ENCODE measurements around the gene CFAP20DC. TPM values are rescaled to one million over a fixed set of nuclear protein-coding genes. Genes with fewer than 3 reads are reported as not detected.
"Not testable (repeated sequence)": the region's sequence is repeated elsewhere in the genome, so short reads cannot be mapped to it uniquely, and the experiment has no call there.

CFAP20DC gene
- total RNA-seq, 6 donors from 2014 or later = 0.30 to 4.3 (median 0.37) TPM; not detected in 1

DNA sequence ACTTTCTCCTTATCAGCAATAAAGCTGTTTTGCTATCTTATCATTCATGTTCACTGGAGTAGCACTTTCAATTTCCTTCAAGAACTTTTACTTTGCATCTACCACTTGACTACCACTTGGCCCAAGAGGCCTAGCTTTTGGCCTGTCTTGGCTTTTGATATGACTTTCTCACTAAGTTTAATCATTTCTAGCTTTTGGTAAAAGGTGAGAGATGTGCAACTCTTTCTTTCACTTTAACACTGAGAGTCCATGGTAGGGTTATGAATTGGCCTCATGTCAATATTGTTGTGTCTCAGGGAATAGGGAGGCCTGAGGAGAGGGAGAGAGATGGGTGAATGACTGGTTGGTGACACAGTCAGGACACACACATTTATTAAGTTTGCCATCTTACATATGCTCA, 352.3 kb downstream of the CFAP20DC start:
- DNase-seq = no peak
- Histone ChIP-seq H3K4me3 (no peak overlapping the region), H3K9me3 (no peaks in the 10 kb centered on the region), H3K4me1 (peaks cover 0 to 3% (median 0%) of the 10 kb centered on the region in 4 donors), H3K36me3 (no peaks in the 10 kb centered on the region), H3K27ac (no peak overlapping the region), H3K27me3 (no peaks in the 10 kb centered on the region)
- no peak for ATAC-seq (ENCODE audit: low FRiP score in 2 of 2)
- TF ChIP-seq EP300 (IDR thresholded peaks at IDR 0.05) = no peak
- no peak for TF ChIP-seq POLR2A (IDR thresholded peaks at IDR 0.05)
- TF ChIP-seq, protein P1, sequence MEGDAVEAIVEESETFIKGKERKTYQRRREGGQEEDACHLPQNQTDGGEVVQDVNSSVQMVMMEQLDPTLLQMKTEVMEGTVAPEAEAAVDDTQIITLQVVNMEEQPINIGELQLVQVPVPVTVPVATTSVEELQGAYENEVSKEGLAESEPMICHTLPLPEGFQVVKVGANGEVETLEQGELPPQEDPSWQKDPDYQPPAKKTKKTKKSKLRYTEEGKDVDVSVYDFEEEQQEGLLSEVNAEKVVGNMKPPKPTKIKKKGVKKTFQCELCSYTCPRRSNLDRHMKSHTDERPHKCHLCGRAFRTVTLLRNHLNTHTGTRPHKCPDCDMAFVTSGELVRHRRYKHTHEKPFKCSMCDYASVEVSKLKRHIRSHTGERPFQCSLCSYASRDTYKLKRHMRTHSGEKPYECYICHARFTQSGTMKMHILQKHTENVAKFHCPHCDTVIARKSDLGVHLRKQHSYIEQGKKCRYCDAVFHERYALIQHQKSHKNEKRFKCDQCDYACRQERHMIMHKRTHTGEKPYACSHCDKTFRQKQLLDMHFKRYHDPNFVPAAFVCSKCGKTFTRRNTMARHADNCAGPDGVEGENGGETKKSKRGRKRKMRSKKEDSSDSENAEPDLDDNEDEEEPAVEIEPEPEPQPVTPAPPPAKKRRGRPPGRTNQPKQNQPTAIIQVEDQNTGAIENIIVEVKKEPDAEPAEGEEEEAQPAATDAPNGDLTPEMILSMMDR (IDR thresholded peaks at IDR 0.05) = no peak
- no peak for TF ChIP-seq POLR2AphosphoS5 (IDR thresholded peaks at IDR 0.05)

DNA sequence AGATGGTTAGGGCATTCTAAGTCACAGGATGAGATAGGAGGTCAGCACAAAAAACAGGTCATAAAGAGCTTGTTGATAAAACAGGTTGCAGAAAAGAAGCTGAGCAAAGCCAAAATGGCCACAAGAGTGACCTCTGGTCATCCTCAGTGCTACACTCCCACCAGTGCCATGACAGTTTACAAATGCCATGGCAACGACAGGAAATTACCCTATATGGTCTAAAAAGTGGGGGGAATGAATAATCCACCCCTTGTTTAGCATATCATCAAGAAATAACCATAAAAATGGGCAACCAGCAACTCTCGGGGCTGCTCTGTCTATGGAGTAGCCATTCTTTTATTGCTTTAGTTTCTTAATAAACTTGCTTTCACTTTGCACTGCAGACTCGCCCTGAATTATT, 353.0 kb downstream of the CFAP20DC start:
- not testable (repeated sequence) for DNase-seq; H3K9me3 ChIP-seq; H3K36me3 ChIP-seq; ATAC-seq (ENCODE audit: low FRiP score in 2 of 2); H3K4me3 ChIP-seq; H3K27ac ChIP-seq; H3K27me3 ChIP-seq; H3K4me1 ChIP-seq
- WGBS, 2 donors = 85 to 90% methylated on average over 3 of the region's 3 CpGs

DNA sequence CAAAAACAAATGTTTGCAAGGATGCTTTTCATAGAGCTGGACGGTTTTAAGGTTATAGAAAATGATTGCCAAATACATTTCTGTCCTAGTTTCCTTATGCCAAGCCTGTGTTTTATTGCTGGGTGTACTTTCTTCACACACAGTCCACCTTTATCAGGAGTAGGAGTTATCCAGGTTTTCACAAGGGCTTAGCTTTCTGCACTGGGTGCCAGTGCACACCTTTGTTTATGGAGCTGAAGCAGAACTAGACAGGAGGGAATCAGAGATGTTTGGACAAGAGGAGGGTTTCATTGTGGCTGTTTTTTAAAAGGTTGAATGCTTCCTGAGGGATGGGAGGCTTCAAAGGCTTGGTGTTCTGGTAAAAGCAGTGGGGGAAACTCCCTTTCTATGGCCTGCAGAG, 353.7 kb downstream of the CFAP20DC start:
- DNase-seq = no peak
- TF ChIP-seq, protein P1 (IDR thresholded peaks at IDR 0.05) = no peak
- TF ChIP-seq EP300 (IDR thresholded peaks at IDR 0.05) = no peak
- TF ChIP-seq POLR2AphosphoS5 (IDR thresholded peaks at IDR 0.05) = no peak
- TF ChIP-seq POLR2A (IDR thresholded peaks at IDR 0.05) = no peak

DNA sequence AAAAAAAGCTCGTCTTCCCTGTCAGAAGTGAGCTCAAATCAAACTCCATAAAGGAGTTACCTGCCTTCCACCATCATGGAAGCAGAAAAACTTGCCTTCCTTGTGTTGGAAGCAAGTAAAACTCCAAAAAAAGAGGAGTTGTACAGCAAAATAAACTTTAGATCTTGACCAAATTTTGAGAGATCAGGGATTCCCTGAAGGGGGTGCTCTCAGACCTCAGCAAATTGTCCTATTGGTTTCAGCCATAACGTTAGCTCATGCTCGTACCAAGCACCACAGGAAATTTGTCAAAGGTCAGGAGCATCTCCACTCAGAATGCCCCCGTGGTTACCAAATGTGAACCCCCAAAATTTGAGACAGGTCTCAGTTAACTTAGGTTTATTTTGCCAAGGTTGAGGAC, 354.5 kb downstream of the CFAP20DC start:
- not testable (repeated sequence) for ATAC-seq (ENCODE audit: low FRiP score in 2 of 2)
- 85 to 87% methylated on average over 4 of the region's 4 CpGs for WGBS, 2 donors

More for the DNA sequence above, 353.7 kb downstream of the CFAP20DC start:
- no peak for ATAC-seq (ENCODE audit: low FRiP score in 2 of 2)
- WGBS, 2 donors = 61 to 67% methylated on average over 1 of the region's 1 CpG
- no peaks in the 10 kb centered on the region for H3K36me3 ChIP-seq
- H3K4me1 ChIP-seq = peaks cover 0 to 3% (median 0%) of the 10 kb centered on the region in 4 donors
- no peak overlapping the region for H3K27ac ChIP-seq
- no peak overlapping the region for H3K4me3 ChIP-seq
- H3K27me3 ChIP-seq = no peaks in the 10 kb centered on the region
- H3K9me3 ChIP-seq = peaks cover 0 to 9% (median 8%) of the 10 kb centered on the region in 4 donors

DNA sequence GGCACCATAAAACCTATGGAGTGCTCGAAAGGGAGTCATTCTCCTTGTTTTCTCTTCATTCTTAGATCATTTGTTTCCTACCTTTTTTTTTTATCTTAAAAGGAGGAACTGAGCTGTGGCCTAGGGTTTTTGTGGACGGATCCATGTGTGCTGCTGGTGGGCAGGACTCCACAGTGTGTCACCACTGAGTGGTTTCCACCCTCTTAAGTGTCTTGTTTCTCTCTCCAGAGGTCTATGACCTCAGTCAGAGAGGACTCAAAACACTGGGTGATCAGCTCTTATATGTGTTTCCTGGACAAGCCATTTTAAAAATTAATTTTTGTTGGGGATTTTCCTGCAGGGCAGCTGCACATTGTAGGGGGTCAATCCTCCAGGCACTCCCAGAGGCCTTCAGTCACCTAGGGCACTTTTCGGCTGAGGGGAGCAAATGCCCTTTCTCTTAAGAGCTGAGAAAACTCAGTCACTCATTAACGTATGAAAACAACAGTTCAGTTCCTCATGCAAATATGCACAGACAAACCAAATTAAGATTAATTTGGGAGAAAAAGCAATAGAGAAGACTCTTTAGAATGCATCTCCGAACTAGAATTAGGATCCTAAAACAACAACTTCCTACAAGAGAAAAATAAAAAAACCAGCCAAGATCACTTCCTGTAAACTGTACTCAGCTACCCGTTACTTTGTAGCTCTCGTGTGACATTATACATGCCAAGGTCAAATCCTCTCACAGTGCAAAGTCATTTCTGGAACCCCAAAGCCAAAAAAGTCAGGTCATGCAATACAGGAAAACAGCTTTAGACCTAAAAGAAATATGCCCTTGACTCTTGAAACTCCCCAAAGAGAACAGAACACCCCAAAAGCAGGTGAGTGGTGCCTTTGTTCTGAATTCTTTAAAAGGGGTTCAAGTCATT, 355.6 kb downstream of the CFAP20DC start:
- DNase-seq (no peak), ATAC-seq (ENCODE audit: low FRiP score in 2 of 2) (no peak)
- WGBS, 2 donors = 46 to 54% methylated on average over 7 of the region's 7 CpGs
- TF ChIP-seq POLR2AphosphoS5 (IDR thresholded peaks at IDR 0.05) (no peak), EP300 (IDR thresholded peaks at IDR 0.05) (no peak), POLR2A (IDR thresholded peaks at IDR 0.05) (no peak)
- TF ChIP-seq, protein P1 (IDR thresholded peaks at IDR 0.05) = no peak
- no peaks in the 10 kb centered on the region for H3K36me3 ChIP-seq
- H3K4me1 ChIP-seq = peaks cover 0 to 3% (median 0%) of the 10 kb centered on the region in 4 donors
- no peak overlapping the region for H3K4me3 ChIP-seq
- no peaks in the 10 kb centered on the region for H3K27me3 ChIP-seq
- H3K27ac ChIP-seq = no peak overlapping the region
- H3K9me3 ChIP-seq = peaks cover 0 to 9% (median 8%) of the 10 kb centered on the region in 4 donors

More for the DNA sequence above, 354.5 kb downstream of the CFAP20DC start:
- H3K27me3 ChIP-seq, H3K36me3 ChIP-seq, H3K9me3 ChIP-seq, H3K27ac ChIP-seq, H3K4me1 ChIP-seq, H3K4me3 ChIP-seq, DNase-seq: not testable (repeated sequence)

DNA sequence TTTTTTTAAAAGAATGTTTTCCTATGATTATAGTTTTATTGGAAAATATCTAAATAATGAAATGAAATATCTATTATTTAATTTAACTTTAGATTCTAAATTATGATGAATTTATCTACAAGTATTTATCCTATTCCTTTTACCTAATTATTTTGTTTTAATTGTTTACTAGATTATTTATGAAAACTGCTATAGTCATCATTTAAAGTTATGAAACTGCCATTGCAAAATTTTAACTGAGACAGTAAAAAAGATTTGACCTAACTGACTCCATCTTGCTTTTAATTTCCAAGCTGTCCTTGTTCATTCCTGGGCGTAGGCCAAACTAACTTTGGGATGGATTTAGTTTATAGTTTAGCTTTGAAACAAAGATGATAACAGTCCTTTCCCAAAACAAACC, 357.3 kb downstream of the CFAP20DC start:
- WGBS, 2 donors = 86 to 94% methylated on average over 1 of the region's 1 CpG
- H3K4me1 ChIP-seq = peaks cover 0 to 3% (median 0%) of the 10 kb centered on the region in 4 donors
- no peak overlapping the region for H3K27ac ChIP-seq
- DNase-seq = no peak
- ATAC-seq (ENCODE audit: low FRiP score in 2 of 2) = no peak
- TF ChIP-seq EP300 (IDR thresholded peaks at IDR 0.05) (no peak), POLR2AphosphoS5 (IDR thresholded peaks at IDR 0.05) (no peak), POLR2A (IDR thresholded peaks at IDR 0.05) (no peak)
- TF ChIP-seq, protein P1 (IDR thresholded peaks at IDR 0.05) = no peak
- H3K27me3 ChIP-seq = no peaks in the 10 kb centered on the region
- H3K36me3 ChIP-seq = no peaks in the 10 kb centered on the region
- peaks cover 0 to 9% (median 8%) of the 10 kb centered on the region in 4 donors for H3K9me3 ChIP-seq
- no peak overlapping the region for H3K4me3 ChIP-seq
